Stimulated activated naive B cell treated with anti-CD40 and anti-IgM and Interleukin-4, amounts not matched to agents 10 μg/mL and 1 μg/mL and 100 μg/mL, for 72 hours (primary cell): ENCODE measurements around the gene TENM4.

Source experiments
- ATAC-seq, 2 donors: fragments of 150-1000 bp; cut with Tn5 transposase; replicated peaks; 2 replicates each; pipeline ENCODE4 v1.10.0; 2021; ENCODE audit warnings: moderate library complexity in 1 of 2
- DNase-seq: peaks from one replicate; pipeline ENCODE4 v3.0.0; 2021
- H3K27ac Mint-ChIP-seq: one replicate; pipeline ENCODE4 v1.8.0; 2022; ENCODE audit warnings: mild to moderate bottlenecking, mixed read lengths
- H3K27me3 Mint-ChIP-seq, 2 donors: one replicate each; pipeline ENCODE4 v1.8.0; 2022; ENCODE audit warnings: mixed read lengths in 2 of 2
- H3K36me3 Mint-ChIP-seq, 2 donors: one replicate each; pipeline ENCODE4 v1.8.0; 2022; ENCODE audit warnings: mixed read lengths in 2 of 2, mild to moderate bottlenecking in 1 of 2
- H3K4me1 Mint-ChIP-seq, 2 donors: one replicate each; pipeline ENCODE4 v1.8.0; 2022; ENCODE audit warnings: mixed read lengths in 2 of 2, mild to moderate bottlenecking in 1 of 2
- H3K4me3 Mint-ChIP-seq, 2 donors: one replicate each; pipeline ENCODE4 v1.8.0; 2022; ENCODE audit warnings: mild to moderate bottlenecking in 2 of 2, mixed read lengths in 2 of 2, moderate library complexity in 1 of 2
- H3K9me3 Mint-ChIP-seq, 2 donors: one replicate each; pipeline ENCODE4 v1.8.0; 2022; ENCODE audit warnings: mixed read lengths in 2 of 2, mild to moderate bottlenecking in 1 of 2

TENM4 gene

DNA sequence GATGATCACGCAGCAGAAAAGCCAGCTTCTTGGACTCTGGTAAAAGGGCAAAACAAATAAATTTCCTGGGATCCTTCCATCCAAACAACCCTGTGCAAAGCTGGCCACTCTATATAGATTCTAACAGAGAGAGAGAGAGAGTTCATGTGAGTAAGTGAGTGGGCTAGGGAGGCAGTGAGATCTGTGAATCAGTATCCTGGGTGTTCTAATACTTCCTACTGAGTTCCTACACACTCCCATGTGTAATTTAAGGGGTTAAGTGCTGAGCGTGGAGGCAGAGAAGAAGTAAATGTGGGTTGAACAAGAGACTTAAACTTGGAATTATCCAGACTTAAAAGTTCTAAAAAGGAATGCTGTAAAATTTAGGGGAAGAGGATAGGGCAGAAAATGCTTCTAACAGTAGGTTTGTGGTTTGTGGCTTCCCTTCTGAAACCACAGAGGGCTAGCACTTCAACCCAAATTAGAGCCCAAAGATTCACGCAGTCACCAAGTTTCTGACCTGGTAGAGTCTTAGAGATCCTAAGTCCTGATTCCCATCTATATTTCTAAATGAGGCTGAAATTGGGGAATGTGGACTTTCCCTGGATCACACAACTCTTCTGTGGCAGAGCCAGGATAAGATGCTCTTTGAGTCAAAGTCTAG lies 413.9 kb downstream of the TENM4 start:
- Mint-ChIP-seq H3K4me3 (no peak overlapping the region), H3K9me3 (no peaks in the 10 kb centered on the region), H3K36me3 (no peaks in the 10 kb centered on the region), H3K27ac (no peak overlapping the region), H3K4me1 (peaks cover 5 to 11% of the 10 kb centered on the region in 2 donors), H3K27me3 (peaks cover 50 to 67% of the 10 kb centered on the region in 2 donors)
- ATAC-seq (peak; percentile 57 to 66), DNase-seq (no peak)

DNA sequence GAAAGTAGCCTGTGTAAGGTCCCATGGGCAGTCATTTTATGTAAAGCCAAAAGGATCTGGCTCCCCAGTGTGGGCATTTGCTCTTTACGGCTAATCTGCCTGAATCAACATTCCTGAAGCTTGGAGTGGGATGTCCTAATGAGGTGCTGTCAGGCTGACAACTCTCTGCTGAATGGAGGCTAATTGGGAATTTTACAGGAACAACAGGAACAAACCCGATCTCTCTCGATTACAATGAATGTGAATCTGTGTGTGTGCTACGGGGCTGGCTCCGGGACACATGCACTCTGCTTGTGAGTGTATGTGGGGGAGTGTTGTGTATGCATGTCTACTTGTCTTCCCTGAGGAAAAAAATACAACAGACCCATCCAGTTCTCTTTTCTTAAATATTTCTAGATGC lies 415.2 kb downstream of the TENM4 start:
- Mint-ChIP-seq H3K27me3 (peaks cover 45 to 66% of the 10 kb centered on the region in 2 donors), H3K27ac (no peak overlapping the region), H3K36me3 (no peaks in the 10 kb centered on the region), H3K4me3 (no peak overlapping the region), H3K4me1 (peaks cover 5 to 11% of the 10 kb centered on the region in 2 donors), H3K9me3 (no peaks in the 10 kb centered on the region)
- DNase-seq (no peak), ATAC-seq (no peak)

DNA sequence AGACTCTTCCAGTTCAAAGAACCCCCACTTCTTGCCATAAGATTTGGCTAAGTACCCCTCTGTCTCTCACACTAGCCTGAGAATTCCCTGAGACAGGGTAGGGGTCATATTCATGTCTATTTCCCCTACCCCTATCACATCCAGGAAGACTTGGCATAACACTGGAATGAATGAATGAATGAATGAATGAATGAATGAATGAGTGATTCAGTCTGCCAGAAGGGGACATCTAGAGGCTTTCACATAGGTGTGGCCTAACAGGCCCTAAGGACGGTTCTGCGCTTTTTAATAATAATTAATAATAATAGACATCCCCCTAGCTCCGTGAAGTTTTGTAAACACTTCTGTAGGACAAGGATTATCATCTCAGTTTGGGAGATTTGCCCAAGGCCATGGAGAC lies 415.7 kb downstream of the TENM4 start:
- H3K4me1 Mint-ChIP-seq: peaks cover 5 to 11% of the 10 kb centered on the region in 2 donors
- peaks cover 42 to 61% of the 10 kb centered on the region in 2 donors for H3K27me3 Mint-ChIP-seq
- H3K4me3 Mint-ChIP-seq: no peak overlapping the region

DNA sequence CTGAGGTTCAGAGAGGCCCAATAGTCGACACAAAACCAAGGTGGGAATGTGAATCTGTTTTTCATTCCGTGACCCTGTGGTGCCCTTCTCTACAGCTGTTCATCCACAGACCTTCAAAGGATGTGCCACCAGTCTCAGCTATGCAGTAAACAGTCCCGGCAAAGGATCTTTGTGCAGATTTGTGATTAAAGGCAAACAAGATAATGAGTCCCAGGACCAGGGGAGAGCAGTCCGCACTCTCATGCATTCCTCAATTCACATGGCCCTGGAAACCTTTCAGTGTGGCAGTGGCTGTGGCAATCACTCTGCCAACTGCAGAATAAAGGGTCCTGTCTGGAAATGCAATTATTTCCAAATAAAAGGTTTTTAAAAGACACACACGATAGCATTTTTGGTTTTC lies 418.6 kb downstream of the TENM4 start:
- Mint-ChIP-seq H3K27ac (no peak overlapping the region), H3K27me3 (peaks cover 27 to 61% of the 10 kb centered on the region in 2 donors), H3K9me3 (no peaks in the 10 kb centered on the region), H3K36me3 (no peaks in the 10 kb centered on the region), H3K4me1 (peaks cover 4 to 7% of the 10 kb centered on the region in 2 donors), H3K4me3 (no peak overlapping the region)
- DNase-seq (no peak), ATAC-seq (no peak)

More for the DNA sequence above, 415.7 kb downstream of the TENM4 start:
- ATAC-seq (no peak), DNase-seq (no peak)
- Mint-ChIP-seq H3K27ac (no peak overlapping the region), H3K9me3 (no peaks in the 10 kb centered on the region), H3K36me3 (no peaks in the 10 kb centered on the region)

DNA sequence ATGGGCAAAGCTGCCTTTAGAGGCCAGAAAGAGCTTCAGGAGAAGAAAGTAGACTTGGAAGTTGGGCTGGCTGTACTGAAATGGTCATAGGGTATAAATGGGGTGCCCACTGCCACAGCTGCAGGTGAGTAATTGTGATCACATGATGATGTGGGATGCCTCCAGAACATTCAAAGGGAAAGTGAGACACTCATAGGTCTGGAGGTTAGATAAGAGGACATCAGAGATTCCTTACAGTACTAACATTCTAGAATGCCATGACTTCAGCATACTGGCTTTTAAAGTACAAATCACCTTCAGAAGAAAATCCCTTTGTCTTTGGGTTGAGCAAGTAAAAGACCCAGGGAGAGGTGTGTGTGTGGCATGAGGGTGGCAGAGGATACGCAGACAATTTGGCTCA lies 419.2 kb downstream of the TENM4 start:
- Mint-ChIP-seq H3K4me3 (no peak overlapping the region), H3K27me3 (peaks cover 32 to 57% of the 10 kb centered on the region in 2 donors), H3K9me3 (no peaks in the 10 kb centered on the region), H3K36me3 (no peaks in the 10 kb centered on the region), H3K4me1 (peaks cover 0 to 2% of the 10 kb centered on the region in 2 donors), H3K27ac (no peak overlapping the region)
- no peak for ATAC-seq
- no peak for DNase-seq

DNA sequence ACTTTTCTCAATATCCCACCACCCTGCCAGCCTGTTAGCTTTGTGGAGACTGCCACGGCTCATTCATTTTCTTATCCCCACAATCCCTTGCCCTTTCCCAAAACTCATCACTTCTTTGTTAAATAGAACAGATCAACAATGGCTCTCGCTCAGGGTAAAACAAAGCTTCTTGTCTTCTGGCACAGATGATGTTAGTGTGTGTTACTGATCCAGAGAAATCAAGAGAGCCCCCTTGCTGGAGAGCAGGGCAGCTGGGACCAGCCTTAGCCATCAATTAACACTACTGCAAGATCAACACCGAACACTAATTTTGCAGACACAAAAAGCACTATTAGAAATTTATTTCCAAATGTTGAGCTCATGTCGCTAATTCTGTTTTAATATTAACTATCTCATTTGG lies 420.9 kb downstream of the TENM4 start:
- Mint-ChIP-seq H3K27me3 (peaks cover 31 to 53% of the 10 kb centered on the region in 2 donors), H3K27ac (no peak overlapping the region), H3K36me3 (no peaks in the 10 kb centered on the region), H3K9me3 (no peaks in the 10 kb centered on the region), H3K4me1 (no peaks in the 10 kb centered on the region), H3K4me3 (no peak overlapping the region)
- DNase-seq (no peak), ATAC-seq (no peak)

DNA sequence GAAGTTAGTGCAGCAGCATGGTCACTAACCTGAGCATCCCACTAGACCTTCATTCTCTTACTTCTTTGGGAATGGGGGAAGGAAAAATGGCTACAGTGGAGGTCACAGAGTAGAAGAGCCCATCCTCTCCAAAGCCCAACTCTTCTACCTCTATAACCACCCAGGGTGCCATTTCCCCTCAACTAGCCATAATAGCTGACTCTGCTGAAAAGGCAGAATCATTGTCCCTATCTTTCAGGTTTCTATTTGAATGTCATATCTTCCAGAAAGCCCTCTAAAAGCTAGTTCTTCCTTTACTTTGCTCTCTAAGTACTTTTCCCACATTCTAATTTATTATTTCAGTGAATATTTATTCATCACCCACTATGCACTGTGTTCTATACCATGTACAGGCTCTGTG lies 421.6 kb downstream of the TENM4 start:
- H3K4me1 Mint-ChIP-seq: no peaks in the 10 kb centered on the region
- no peaks in the 10 kb centered on the region for H3K36me3 Mint-ChIP-seq
- ATAC-seq (no peak), DNase-seq (no peak)
- H3K9me3 Mint-ChIP-seq: no peaks in the 10 kb centered on the region
- H3K27ac Mint-ChIP-seq: no peak overlapping the region
- H3K27me3 Mint-ChIP-seq: peaks cover 31 to 46% of the 10 kb centered on the region in 2 donors
- no peak overlapping the region for H3K4me3 Mint-ChIP-seq

DNA sequence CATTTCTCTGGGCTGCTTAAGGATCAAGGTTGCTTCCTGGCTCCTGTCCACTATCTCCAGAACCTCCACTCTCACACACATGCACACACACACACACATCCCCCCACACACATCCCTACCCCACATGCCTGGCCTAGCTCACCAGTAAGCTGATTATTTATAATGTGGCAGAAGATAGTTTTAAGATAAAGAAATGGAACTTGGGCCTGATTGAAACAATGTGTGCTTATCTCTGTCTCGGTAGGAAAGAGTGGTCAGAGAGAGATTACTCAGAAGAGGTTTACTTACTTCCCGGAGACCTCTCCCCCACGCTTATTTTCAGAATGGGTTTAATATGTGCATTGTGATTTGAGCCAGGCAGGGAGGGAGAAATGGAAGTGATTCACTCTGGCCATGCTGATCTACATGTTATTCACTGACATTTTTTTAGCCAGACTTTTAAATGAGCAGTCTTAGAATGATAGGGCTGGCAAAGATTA lies 422.4 kb downstream of the TENM4 start:
- DNase-seq (no peak), ATAC-seq (no peak)
- no peak overlapping the region for H3K27ac Mint-ChIP-seq
- H3K27me3 Mint-ChIP-seq: peaks cover 31 to 41% of the 10 kb centered on the region in 2 donors
- no peaks in the 10 kb centered on the region for H3K4me1 Mint-ChIP-seq
- H3K36me3 Mint-ChIP-seq: no peaks in the 10 kb centered on the region
- H3K4me3 Mint-ChIP-seq: no peak overlapping the region
- H3K9me3 Mint-ChIP-seq: peaks cover 0 to under 1% of the 10 kb centered on the region in 2 donors

DNA sequence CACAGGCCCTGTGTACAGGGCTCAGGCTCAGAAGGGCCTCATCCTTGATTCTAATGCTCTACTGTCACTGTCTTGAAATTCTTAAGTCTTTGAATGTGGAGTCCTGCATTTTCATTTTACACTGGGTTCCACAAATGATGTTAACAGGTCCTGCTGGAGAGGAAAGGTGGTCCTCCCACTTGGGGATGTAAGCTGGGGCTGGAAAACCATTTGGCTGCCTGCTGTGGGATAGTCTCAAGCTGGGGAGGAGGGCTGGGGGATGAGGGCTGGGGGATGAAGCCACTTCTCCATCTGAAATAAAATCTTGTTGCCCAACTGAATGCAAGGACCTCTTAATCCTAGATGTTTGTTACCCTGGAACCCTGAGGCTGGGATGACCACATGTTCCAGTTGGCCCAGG lies 423.0 kb downstream of the TENM4 start:
- Mint-ChIP-seq H3K27me3 (peaks cover 31 to 47% of the 10 kb centered on the region in 2 donors), H3K36me3 (no peaks in the 10 kb centered on the region), H3K27ac (no peak overlapping the region)

DNA sequence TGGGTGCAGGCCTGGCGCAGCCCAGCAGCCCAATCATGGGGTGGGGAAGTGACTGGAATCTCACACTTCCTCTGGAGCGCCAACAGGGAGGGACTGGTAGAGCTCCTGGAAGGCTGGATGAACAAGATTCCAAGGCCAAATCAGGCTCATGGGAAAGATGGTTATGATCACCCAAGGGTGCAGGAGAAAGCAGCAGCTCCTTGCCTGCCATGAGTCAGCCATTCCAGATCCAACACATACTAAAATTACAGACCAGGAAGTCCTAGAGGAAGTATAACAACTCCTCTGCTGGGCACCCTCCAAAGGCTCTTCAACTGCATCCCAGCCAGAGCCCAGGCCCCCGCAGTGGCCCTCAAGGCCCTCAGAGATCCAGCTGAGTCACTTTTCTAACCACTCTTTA lies 427.3 kb downstream of the TENM4 start:
- H3K4me1 Mint-ChIP-seq: no peaks in the 10 kb centered on the region
- H3K9me3 Mint-ChIP-seq: peaks cover 0 to 8% of the 10 kb centered on the region in 2 donors
- DNase-seq (no peak), ATAC-seq (no peak)
- peaks cover 13 to 25% of the 10 kb centered on the region in 2 donors for H3K27me3 Mint-ChIP-seq
- H3K27ac Mint-ChIP-seq: no peak overlapping the region
- H3K36me3 Mint-ChIP-seq: no peaks in the 10 kb centered on the region
- H3K4me3 Mint-ChIP-seq: no peak overlapping the region

More for the DNA sequence above, 423.0 kb downstream of the TENM4 start:
- no peak for DNase-seq
- ATAC-seq: no peak
- Mint-ChIP-seq H3K4me3 (no peak overlapping the region), H3K4me1 (no peaks in the 10 kb centered on the region), H3K9me3 (peaks cover 0 to 2% of the 10 kb centered on the region in 2 donors)

DNA sequence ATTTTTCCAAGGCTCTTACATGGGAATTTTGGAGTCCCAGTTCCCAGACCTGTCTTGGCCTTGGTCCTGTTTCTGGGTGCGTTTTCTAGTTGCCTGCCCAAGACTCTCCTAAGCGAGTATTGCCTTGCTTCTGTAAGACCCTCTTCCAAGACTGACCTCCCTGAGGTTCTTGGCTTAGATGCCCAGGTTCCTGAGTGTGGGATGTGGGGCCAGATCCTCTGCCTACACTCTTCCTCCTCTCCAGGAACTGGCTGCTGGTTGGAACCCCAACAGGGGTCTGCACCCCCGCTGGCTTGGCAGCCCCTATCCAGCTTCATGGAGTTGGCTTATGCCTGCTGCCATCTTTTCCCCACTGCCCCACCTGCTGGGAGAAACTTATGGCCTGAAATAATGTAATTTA lies 429.5 kb downstream of the TENM4 start:
- ATAC-seq: no peak
- Mint-ChIP-seq H3K9me3 (peaks cover 0 to 8% of the 10 kb centered on the region in 2 donors), H3K4me1 (no peaks in the 10 kb centered on the region), H3K27ac (no peak overlapping the region), H3K36me3 (no peaks in the 10 kb centered on the region), H3K27me3 (peaks cover 7 to 20% of the 10 kb centered on the region in 2 donors), H3K4me3 (no peak overlapping the region)
- DNase-seq: no peak

DNA sequence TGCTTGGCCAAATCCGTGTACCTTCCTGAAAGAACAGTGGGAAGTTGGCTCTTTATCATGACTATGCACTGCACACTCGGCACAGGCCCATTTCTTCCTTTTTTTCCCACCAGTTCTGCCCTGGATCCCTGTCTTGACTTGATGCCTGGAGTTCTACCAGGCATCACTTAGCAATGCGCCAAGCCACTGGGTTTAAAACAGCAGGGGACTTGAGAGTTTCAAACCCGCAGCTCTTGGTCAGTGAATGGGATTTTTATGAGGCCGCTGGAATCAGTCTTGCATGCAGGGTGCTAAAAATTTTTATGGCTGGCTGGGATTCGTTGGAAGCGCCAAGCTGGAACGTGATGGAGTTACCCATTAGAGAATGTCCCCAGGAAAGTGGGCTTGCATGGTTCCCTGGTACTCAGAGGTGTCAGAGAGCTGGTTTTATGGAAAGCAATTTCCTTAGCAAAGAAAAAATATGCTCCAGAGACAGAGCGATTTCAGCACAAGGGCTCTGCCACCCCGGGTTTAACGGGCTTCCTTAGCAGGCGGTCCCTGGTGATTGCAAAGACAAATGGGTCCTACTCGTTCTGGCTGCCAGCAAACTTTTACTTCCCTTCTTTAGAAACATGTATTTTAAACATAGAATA lies 432.9 kb downstream of the TENM4 start:
- Mint-ChIP-seq H3K9me3 (peaks cover 9 to 14% of the 10 kb centered on the region in 2 donors), H3K4me3 (no peak overlapping the region), H3K36me3 (no peaks in the 10 kb centered on the region), H3K4me1 (no peaks in the 10 kb centered on the region), H3K27me3 (peaks cover 3 to 4% of the 10 kb centered on the region in 2 donors), H3K27ac (no peak overlapping the region)
- no peak for ATAC-seq
- no peak for DNase-seq

DNA sequence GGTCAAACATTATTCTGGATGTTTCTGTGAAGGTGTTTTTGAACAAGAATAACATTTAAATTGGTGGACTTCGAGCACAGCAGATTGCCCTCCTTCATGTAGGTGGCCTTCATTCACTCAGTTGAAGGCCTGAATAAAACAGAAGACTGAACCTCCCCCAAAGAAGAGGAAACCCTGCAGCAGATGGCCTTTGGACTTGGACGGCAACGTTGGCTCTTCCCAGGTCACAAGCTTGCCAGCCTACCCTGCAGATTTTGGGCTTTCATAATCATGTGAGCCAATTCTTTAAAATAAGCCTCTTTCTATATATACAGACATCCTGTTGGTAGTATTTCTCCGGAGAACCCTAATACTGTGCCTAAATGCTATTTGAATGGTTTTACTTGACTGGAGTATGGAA lies 434.0 kb downstream of the TENM4 start:
- H3K9me3 Mint-ChIP-seq: peaks cover 14 to 20% of the 10 kb centered on the region in 2 donors
- H3K4me3 Mint-ChIP-seq: no peak overlapping the region
- ATAC-seq: no peak
- no peak overlapping the region for H3K27ac Mint-ChIP-seq
- no peak for DNase-seq
- no peaks in the 10 kb centered on the region for H3K4me1 Mint-ChIP-seq
- no peaks in the 10 kb centered on the region for H3K36me3 Mint-ChIP-seq
- peaks cover 0 to 3% of the 10 kb centered on the region in 2 donors for H3K27me3 Mint-ChIP-seq

DNA sequence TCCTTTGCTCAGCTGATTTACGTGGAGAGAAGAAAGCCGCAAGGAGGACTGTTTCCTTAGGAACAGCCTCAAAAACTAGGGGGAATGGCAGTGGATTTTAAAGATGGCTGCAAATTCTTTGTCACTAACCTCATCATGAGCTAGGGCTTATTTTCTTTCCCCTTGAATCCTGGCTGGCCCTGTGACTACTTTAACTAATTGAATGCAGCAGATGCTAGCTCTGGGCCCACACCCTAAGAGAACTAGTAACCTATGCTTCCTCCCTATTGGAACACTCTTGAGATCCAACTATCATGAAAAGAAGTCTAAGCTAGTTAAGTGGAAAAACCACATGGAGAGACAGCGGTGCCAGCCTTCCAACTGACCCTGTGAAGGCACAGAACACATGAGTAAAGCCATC lies 444.8 kb downstream of the TENM4 start:
- no peaks in the 10 kb centered on the region for H3K4me1 Mint-ChIP-seq
- H3K27me3 Mint-ChIP-seq: peaks cover 10 to 16% of the 10 kb centered on the region in 2 donors
- peaks cover 13 to 16% of the 10 kb centered on the region in 2 donors for H3K9me3 Mint-ChIP-seq
- no peak overlapping the region for H3K27ac Mint-ChIP-seq
- DNase-seq (no peak), ATAC-seq (no peak)
- H3K36me3 Mint-ChIP-seq: peaks cover 4 to 6% of the 10 kb centered on the region in 2 donors
- no peak overlapping the region for H3K4me3 Mint-ChIP-seq

DNA sequence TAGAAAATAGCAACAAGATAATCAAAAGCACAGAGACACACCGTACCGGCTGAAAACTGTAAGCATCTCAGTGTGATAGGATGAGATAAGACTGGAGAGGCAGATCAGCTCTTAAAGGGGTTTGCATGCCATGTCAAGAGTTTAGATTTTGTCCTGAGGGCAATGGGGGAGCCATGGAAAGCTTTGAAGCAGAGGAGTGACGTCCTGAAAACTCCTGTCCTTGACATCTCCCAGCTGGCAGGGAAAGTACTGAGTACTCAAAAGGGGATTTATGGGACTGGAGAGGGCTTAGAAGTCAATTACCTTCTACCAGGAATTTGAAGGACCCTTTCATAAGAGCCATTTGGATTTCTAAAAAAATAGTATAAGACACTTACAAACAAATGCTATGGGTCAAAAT lies 445.7 kb downstream of the TENM4 start:
- ATAC-seq: no peak
- Mint-ChIP-seq H3K27ac (no peak overlapping the region), H3K4me3 (no peak overlapping the region), H3K27me3 (peaks cover 10 to 16% of the 10 kb centered on the region in 2 donors), H3K9me3 (peaks cover 13 to 14% of the 10 kb centered on the region in 2 donors), H3K4me1 (no peaks in the 10 kb centered on the region), H3K36me3 (peaks cover 4 to 6% of the 10 kb centered on the region in 2 donors)
- no peak for DNase-seq
